Ascending aorta (tissue), 2 donors: ENCODE data around the gene BABAM2. TPM values are rescaled to one million over a fixed set of nuclear protein-coding genes. Genes with fewer than 3 reads are reported as not detected.

Experiments
- DNase-seq, 2 donors: peaks; one replicate each; pipeline ENCODE4 v3.0.0-alpha.2; 2019; ENCODE audit warnings: low spot score in 2 of 2
- H3K27ac ChIP-seq, 2 donors: fragments of 200-600 bp; sonication (generic); one replicate each; pipeline ENCODE4 v1.5.1; 2016 to 2017; ENCODE audit warnings: mild to moderate bottlenecking in 1 of 2
- H3K27me3 ChIP-seq: fragments of 200-600 bp; sonication (generic); one replicate; pipeline ENCODE4 v1.5.1; 2017
- H3K36me3 ChIP-seq, 2 donors: fragments of 200-600 bp; sonication (generic); one replicate each; pipeline ENCODE4 v1.5.1; 2016
- H3K4me1 ChIP-seq, 2 donors: fragments of 200-600 bp; sonication (generic); one replicate each; pipeline ENCODE4 v1.5.1; 2016 to 2017; ENCODE audit warnings: mild to moderate bottlenecking in 1 of 2
- H3K4me3 ChIP-seq, 2 donors: fragments of 200-600 bp; sonication (generic); one replicate each; pipeline ENCODE4 v1.5.1; 2016 to 2017; ENCODE audit warnings: mild to moderate bottlenecking in 1 of 2
- H3K9me3 ChIP-seq, 2 donors: fragments of 200-600 bp; sonication (generic); one replicate each; pipeline ENCODE4 v1.5.1; 2016
- intact Hi-C: fragments of 100-400 bp; cut with DNase I; formaldehyde crosslinking; loops from one replicate; pipeline ENCODE4 v1.15.1; 2023
- total RNA-seq: library from RNA; depleted of rRNA; stranded (reverse); fragments of >200 nt; gene quantifications from one replicate; pipeline ENCODE4 v1.1.0, GENCODE V29; 2016
- TF ChIP-seq, protein P1 (sequence below), 3 experiments: fragments of 200-600 bp in 2 of 3; fragments of 450-650 bp in 1 of 3; sonication (generic) in 2 of 3; IDR thresholded peaks; one replicate each; pipeline ENCODE4 v1.5.1; 2016 to 2019; ENCODE audit warnings: antibody characterized with exemption in 3 of 3, mild to moderate bottlenecking in 1 of 3, moderate library complexity in 1 of 3

BABAM2 gene
- total RNA-seq, 1 donor from 2014 or later = 19.6 TPM

DNA sequence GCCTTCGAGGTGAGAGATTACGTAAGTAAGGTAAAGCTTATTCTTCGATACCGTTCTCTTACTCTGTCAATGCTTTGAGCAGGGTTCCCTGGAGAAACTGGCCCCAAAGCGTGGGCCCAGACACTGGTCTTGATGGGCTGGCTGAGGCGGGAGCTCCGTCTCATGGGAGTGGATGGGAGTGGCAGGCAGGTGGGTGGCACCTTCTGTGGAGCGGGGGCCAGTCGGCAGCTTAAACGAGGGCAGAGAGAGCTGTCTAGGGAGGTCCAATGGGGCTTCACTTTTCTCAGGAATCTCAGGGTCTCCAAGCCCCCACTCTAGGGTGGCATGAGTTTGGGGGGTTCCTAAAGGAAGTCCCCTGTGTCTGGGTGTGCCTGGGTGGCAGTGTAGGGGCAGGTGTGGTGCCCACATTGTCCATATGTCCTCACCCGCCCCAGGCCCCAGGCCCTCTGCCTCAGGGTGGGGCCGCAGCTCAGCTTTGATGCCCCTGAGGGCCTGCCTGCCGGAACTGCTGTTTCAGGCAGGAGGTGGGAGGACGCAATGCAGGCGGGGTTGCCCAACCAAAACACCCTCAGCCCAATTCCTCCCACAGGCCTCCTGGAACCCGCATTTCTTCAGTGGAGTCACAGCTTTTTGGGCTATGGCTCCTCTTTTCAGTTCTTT, 469.7 kb downstream of the BABAM2 start:
- Histone ChIP-seq H3K36me3 (no peaks in the 10 kb centered on the region), H3K4me1 (peaks cover 10 to 16% of the 10 kb centered on the region in 2 donors), H3K4me3 (no peak overlapping the region), H3K9me3 (no peaks in the 10 kb centered on the region), H3K27me3 (no peaks in the 10 kb centered on the region), H3K27ac (no peak overlapping the region)
- TF ChIP-seq, protein P1, sequence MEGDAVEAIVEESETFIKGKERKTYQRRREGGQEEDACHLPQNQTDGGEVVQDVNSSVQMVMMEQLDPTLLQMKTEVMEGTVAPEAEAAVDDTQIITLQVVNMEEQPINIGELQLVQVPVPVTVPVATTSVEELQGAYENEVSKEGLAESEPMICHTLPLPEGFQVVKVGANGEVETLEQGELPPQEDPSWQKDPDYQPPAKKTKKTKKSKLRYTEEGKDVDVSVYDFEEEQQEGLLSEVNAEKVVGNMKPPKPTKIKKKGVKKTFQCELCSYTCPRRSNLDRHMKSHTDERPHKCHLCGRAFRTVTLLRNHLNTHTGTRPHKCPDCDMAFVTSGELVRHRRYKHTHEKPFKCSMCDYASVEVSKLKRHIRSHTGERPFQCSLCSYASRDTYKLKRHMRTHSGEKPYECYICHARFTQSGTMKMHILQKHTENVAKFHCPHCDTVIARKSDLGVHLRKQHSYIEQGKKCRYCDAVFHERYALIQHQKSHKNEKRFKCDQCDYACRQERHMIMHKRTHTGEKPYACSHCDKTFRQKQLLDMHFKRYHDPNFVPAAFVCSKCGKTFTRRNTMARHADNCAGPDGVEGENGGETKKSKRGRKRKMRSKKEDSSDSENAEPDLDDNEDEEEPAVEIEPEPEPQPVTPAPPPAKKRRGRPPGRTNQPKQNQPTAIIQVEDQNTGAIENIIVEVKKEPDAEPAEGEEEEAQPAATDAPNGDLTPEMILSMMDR (IDR thresholded peaks at IDR 0.05) = no peak
- intact Hi-C loops = no loop called here
- DNase-seq = no peak

DNA sequence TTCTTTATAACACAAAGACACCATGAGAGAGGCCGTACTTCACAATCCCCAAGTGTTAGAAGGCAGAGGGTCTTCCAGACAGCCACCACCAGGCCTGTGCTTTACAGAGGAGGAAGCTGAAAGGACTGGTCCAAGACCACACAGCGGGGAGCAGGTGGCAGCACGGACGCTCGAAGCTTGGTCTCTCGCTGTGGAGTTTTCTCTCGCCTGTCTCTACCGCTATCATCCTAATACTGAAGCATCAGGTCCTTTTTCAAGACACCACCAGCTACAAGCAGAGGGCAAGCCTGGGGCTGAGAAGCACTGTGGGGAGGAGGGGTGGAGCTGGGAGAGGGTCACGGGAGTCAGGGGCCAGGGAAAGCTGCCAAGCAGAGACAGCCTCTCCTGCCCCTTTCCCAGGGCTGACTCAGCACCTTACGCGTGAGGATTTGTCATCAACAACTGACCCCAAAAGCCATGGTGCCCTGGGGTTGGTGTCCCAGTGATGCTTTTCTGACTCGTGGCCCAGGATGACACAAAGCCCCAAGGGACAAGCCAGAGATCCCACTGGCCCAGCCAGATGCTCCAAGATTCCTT, 470.3 kb downstream of the BABAM2 start:
- no peaks in the 10 kb centered on the region for H3K36me3 ChIP-seq
- H3K4me1 ChIP-seq = peaks cover 5 to 11% of the 10 kb centered on the region in 2 donors
- TF ChIP-seq, protein P1 (IDR thresholded peaks at IDR 0.05) = no peak
- no peaks in the 10 kb centered on the region for H3K9me3 ChIP-seq
- H3K27ac ChIP-seq = no peak overlapping the region
- DNase-seq = no peak
- no peak overlapping the region for H3K4me3 ChIP-seq
- intact Hi-C loops = no loop called here
- H3K27me3 ChIP-seq = no peaks in the 10 kb centered on the region

DNA sequence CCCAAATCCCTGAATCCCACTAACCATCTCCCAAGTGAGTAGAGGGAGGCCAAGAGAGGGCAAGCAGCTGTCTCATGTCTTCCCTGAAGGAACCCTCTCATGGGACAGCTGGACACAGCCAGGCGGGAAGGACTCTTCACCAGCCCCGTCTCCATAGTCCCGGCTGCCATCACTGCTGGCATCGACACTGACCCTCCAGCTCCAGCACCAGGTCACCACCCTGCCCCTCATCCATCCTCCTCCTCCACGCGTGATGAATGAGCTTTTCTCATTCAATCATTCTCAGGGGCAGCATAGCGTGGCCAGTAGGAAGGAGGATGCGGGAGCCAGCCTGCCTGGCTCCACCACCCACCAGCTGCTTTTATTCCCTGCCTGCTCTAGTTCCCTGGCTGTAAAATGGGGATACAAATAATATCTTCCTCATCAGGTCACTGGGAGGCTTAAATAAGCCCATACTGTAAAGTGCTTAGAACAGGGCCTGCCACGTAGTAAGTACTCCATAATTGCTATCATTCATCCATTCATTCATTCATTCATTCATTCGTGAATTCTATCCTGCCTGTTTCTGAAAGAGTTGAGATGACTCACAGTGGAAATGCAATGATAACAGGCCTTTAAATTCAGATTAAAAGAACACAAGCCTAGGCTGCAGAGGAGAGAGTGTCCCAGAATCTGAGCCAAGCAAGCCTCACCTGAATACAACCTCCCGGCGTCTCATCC, 471.6 kb downstream of the BABAM2 start:
- H3K36me3 ChIP-seq = no peaks in the 10 kb centered on the region
- H3K27ac ChIP-seq = no peak overlapping the region
- no peak for DNase-seq
- no peaks in the 10 kb centered on the region for H3K9me3 ChIP-seq
- H3K4me3 ChIP-seq = no peak overlapping the region
- TF ChIP-seq, protein P1 (IDR thresholded peaks at IDR 0.05) = no peak
- no peaks in the 10 kb centered on the region for H3K27me3 ChIP-seq
- no peaks in the 10 kb centered on the region for H3K4me1 ChIP-seq
- intact Hi-C loops = no loop called here

DNA sequence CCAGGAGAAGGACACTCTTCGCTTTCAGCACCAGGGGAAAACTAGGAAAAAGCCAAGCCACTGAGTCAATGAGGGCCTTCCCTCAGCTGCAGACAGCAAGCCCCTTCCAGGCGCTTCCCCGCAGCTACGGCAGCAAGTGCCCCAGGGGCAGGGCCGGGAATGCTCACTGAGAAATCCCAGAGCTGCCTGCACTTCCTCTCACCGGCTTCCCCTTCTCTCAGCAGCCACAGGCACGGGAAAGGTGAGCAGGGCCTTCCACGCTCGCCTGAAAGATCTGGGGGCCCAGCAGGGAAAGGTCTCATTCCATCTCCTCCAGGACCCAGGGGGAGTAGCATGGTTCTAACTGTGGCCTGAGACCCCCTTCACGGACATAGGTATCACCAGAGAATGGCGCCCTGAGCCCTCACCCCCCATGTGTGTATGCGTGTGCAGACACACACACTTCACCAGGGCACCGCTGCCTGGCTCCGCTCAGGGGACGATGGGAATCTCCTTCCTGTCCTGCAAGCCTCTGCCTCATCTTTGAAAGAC, 472.5 kb downstream of the BABAM2 start:
- DNase-seq = no peak
- no peak overlapping the region for H3K4me3 ChIP-seq
- H3K27ac ChIP-seq = no peak overlapping the region
- no peaks in the 10 kb centered on the region for H3K27me3 ChIP-seq
- TF ChIP-seq, protein P1 (IDR thresholded peaks at IDR 0.05) = no peak
- no peaks in the 10 kb centered on the region for H3K4me1 ChIP-seq
- no peaks in the 10 kb centered on the region for H3K36me3 ChIP-seq
- intact Hi-C loops = no loop called here
- no peaks in the 10 kb centered on the region for H3K9me3 ChIP-seq

DNA sequence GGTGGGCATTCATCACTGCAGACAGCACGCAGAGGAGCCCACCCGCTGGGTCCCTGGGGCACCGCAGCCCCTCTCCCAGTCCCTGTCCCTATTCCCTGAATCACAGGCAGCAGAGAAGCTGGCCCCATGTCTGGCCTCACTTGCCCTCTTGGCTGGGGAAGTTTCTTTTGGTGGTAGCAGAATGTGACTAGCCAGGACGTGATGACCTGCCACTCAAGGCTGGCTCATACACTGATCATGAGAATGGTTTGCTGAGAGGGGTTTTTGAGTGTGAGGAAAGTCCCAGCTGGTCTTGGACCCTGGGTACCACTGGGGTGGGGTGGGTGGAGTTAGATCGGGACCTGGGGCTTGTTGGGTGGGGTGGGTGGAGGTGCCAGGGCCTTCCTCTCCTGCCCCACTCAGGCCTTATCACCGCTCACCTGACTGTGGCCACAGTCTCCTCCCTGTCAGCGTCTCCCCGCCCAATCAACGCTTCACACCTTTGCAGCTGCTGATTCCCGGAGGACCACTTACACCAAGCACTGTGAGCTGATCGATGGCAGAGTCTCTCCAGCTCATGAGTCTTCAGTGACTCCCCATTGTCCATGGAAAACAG, 473.3 kb downstream of the BABAM2 start:
- H3K36me3 ChIP-seq = no peaks in the 10 kb centered on the region
- no peaks in the 10 kb centered on the region for H3K4me1 ChIP-seq
- no peaks in the 10 kb centered on the region for H3K27me3 ChIP-seq
- no peak for DNase-seq
- TF ChIP-seq, protein P1 (IDR thresholded peaks at IDR 0.05) = no peak
- intact Hi-C loops = no loop called here
- no peak overlapping the region for H3K4me3 ChIP-seq
- no peak overlapping the region for H3K27ac ChIP-seq
- no peaks in the 10 kb centered on the region for H3K9me3 ChIP-seq
